Activated B cell treated with CpG ODN at 0.5 μM for 24 hours (primary cell): ENCODE results near the gene ZNF804B. TPM values are rescaled to one million over a fixed set of nuclear protein-coding genes. Genes with fewer than 3 reads are reported as not detected.

Experiments
- ATAC-seq: fragments of 200-7000 bp; cut with Tn5 transposase; one replicate; pipeline ENCODE4 v1.10.0; 2021; ENCODE audit warnings: low read depth, mild to moderate bottlenecking, moderate library complexity
- CTCF ChIA-PET: fragments of 350-600 bp; sonication (Branson Sonifier 250); formaldehyde crosslinking; loops from one replicate; lab custom pipeline; 2021; ENCODE audit warnings: antibody characterized with exemption; lab: Charles Lee
- POLR2A ChIA-PET: fragments of 350-600 bp; sonication (Branson Sonifier 250); formaldehyde crosslinking; loops from one replicate; lab custom pipeline; 2021; ENCODE audit warnings: antibody characterized with exemption; lab: Charles Lee
- DNase-seq: peaks from one replicate; pipeline ENCODE4 v3.0.0; 2022
- H3K27ac Mint-ChIP-seq: one replicate; pipeline ENCODE4 v1.8.0; 2020; ENCODE audit warnings: mixed read lengths
- H3K27me3 Mint-ChIP-seq: one replicate; pipeline ENCODE4 v1.8.0; 2021; ENCODE audit warnings: mixed read lengths
- H3K36me3 Mint-ChIP-seq: one replicate; pipeline ENCODE4 v1.8.0; 2021; ENCODE audit warnings: low read depth, mixed read lengths
- H3K4me1 Mint-ChIP-seq: one replicate; pipeline ENCODE4 v1.8.0; 2021; ENCODE audit warnings: mixed read lengths
- H3K4me3 Mint-ChIP-seq: one replicate; pipeline ENCODE4 v1.8.0; 2020; ENCODE audit warnings: mild to moderate bottlenecking, mixed read lengths
- H3K9me3 Mint-ChIP-seq: one replicate; pipeline ENCODE4 v1.8.0; 2020; ENCODE audit warnings: mixed read lengths
- CTCF ChIP-seq: fragments of 200-600 bp; IDR thresholded peaks from one replicate; pipeline ENCODE4 v1.8.0; 2022; ENCODE audit warnings: antibody characterized with exemption, mild to moderate bottlenecking
- intact Hi-C: fragments of 100-400 bp; cut with micrococcal nuclease; formaldehyde crosslinking; loops from one replicate; pipeline ENCODE4 v1.15.1; 2024
- total RNA-seq: library from RNA; stranded (reverse); gene quantifications from 2 replicates; pipeline ENCODE4 v1.2.3, GENCODE V29; 2022

Gene ZNF804B
- total RNA-seq, 1 donor from 2014 or later = not detected

DNA sequence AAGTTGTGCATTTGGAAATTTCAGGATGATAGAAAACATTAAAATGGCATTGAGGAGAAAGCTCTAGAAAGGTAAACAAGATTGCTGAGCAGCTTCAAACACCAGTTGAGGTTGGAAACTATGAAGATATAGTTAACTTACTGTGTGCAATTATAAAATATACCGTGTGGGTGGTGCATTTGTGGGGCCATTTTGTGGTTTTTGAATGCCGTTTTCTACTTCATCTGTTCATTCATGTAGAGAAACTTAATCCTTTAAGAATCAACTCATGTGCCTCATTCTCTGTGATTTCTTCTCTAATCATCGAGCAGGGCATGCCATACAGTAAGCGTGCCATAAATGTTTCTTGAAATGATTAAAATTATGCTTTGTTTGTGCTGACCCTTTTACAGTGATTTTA is 268.8 kb downstream of the ZNF804B start:
- ATAC-seq (no peak), DNase-seq (no peak)
- intact Hi-C loops = no loop called here
- peaks cover 4% of the 10 kb centered on the region for H3K9me3 Mint-ChIP-seq
- ChIA-PET POLR2A (no interaction called here), CTCF (no interaction called here)
- H3K36me3 Mint-ChIP-seq = no peaks in the 10 kb centered on the region
- H3K4me1 Mint-ChIP-seq = no peaks in the 10 kb centered on the region
- no peak overlapping the region for H3K4me3 Mint-ChIP-seq
- no peak overlapping the region for H3K27ac Mint-ChIP-seq
- TF ChIP-seq CTCF = no peak
- H3K27me3 Mint-ChIP-seq = no peaks in the 10 kb centered on the region

DNA sequence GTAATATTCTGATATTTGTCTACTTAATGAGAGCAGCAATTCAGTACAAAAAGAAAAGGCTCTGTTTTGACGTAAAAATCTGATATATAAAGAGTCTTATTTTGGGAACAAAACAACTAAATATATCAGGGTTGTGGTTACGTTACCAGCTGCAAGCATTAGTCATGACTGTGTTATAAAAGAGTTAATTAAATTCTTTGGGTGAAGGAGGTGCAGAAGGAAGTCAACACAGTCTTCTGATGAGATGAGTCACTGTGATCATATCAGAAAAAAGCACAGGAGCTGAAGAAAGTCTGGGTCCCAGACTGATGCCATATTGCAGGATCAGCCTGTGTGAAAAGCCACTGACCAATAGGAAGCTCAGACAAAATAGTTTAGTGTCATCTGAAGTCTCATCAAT is 270.4 kb downstream of the ZNF804B start:
- DNase-seq (no peak), ATAC-seq (no peak)
- H3K4me3 Mint-ChIP-seq = no peak overlapping the region
- ChIA-PET CTCF (no interaction called here), POLR2A (no interaction called here)
- H3K27ac Mint-ChIP-seq = no peak overlapping the region
- intact Hi-C loops = no loop called here
- no peaks in the 10 kb centered on the region for H3K27me3 Mint-ChIP-seq
- TF ChIP-seq CTCF = no peak
- H3K4me1 Mint-ChIP-seq = no peaks in the 10 kb centered on the region
- H3K9me3 Mint-ChIP-seq = peaks cover 6% of the 10 kb centered on the region
- no peaks in the 10 kb centered on the region for H3K36me3 Mint-ChIP-seq

GRCh38 chr7:89041240-89041639 is 281.7 kb downstream of the ZNF804B start:
- Mint-ChIP-seq H3K36me3 (no peaks in the 10 kb centered on the region), H3K9me3 (peaks cover 12% of the 10 kb centered on the region), H3K4me1 (no peaks in the 10 kb centered on the region), H3K27me3 (no peaks in the 10 kb centered on the region), H3K4me3 (no peak overlapping the region), H3K27ac (no peak overlapping the region)
- no peak for TF ChIP-seq CTCF
- intact Hi-C loops = no loop called here
- ChIA-PET POLR2A (no interaction called here), CTCF (no interaction called here)
- DNase-seq = no peak
- no peak for ATAC-seq

DNA sequence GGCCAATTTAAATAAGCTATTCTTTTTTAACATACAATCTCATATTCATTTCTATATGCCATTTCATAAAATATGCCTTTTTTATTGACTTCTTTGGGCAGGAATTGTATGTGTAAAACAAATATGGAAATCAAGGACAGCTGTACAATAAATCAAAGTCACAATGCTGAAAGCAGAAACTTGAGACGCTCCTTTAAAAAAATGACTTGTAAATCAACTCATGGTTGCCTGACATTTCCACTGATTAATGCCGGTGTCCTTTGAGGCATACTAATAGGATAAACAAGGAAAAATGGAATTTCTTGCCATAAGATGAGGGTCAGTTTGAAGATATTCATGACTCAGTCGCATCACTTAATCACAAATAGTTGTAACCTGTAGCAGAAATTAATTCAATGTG is 283.4 kb downstream of the ZNF804B start:
- POLR2A ChIA-PET = no interaction called here
- no peaks in the 10 kb centered on the region for H3K36me3 Mint-ChIP-seq
- TF ChIP-seq CTCF = no peak
- CTCF ChIA-PET = no interaction called here
- intact Hi-C loops = no loop called here
- H3K4me3 Mint-ChIP-seq = no peak overlapping the region
- ATAC-seq = no peak
- H3K27ac Mint-ChIP-seq = no peak overlapping the region
- DNase-seq = no peak
- no peaks in the 10 kb centered on the region for H3K27me3 Mint-ChIP-seq
- H3K9me3 Mint-ChIP-seq = peaks cover 14% of the 10 kb centered on the region
- no peaks in the 10 kb centered on the region for H3K4me1 Mint-ChIP-seq

DNA sequence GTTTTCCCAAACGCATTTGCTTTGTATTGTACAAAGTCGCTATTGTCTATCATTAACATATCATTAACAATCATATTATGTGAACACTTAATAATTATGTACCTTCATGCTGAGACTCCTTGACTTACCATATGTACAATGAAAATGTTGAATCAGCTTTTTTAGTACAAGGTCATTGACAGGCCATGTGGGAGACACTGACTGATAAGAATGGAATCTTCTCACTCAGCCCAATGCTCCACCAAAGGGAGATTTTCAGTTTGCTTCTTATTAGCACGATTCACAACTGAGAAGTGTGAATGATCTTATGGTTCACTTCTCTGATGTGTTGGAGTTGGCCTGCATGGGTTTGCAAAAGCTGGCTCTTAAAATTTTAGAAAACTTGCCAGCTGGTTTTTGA is 289.5 kb downstream of the ZNF804B start:
- H3K27me3 Mint-ChIP-seq = no peaks in the 10 kb centered on the region
- ChIA-PET POLR2A (no interaction called here), CTCF (no interaction called here)
- DNase-seq (no peak), ATAC-seq (no peak)
- no peaks in the 10 kb centered on the region for H3K4me1 Mint-ChIP-seq
- no peak overlapping the region for H3K4me3 Mint-ChIP-seq
- intact Hi-C loops = no loop called here
- no peak overlapping the region for H3K27ac Mint-ChIP-seq
- no peaks in the 10 kb centered on the region for H3K36me3 Mint-ChIP-seq
- TF ChIP-seq CTCF = no peak
- H3K9me3 Mint-ChIP-seq = peaks cover 5% of the 10 kb centered on the region
